ENCODE results near the gene PHACTR3. TPM values are rescaled to one million over a fixed set of nuclear protein-coding genes. Genes with fewer than 3 reads are reported as not detected.
A peak's percentile ranks its signal among the peaks of the same experiment; 100 is the strongest.

Gene PHACTR3
- total and polyA plus RNA-seq, 2 donors (not counting 1 experiment from before 2014, with no cell fraction given), result not detected

- H3K79me2 ChIP-seq (ENCODE audit: control insufficient read depth, insufficient read depth, low read length), result no peaks in the 10 kb centered on the region
- no peaks in the 10 kb centered on the region for H3K36me3 ChIP-seq (ENCODE audit: control insufficient read depth, insufficient read depth, low read length)
- TF ChIP-seq EZH2 (IDR thresholded peaks at IDR 0.05; ENCODE audit: low read length, missing control alignments), result no peak
- TF ChIP-seq, protein P1, sequence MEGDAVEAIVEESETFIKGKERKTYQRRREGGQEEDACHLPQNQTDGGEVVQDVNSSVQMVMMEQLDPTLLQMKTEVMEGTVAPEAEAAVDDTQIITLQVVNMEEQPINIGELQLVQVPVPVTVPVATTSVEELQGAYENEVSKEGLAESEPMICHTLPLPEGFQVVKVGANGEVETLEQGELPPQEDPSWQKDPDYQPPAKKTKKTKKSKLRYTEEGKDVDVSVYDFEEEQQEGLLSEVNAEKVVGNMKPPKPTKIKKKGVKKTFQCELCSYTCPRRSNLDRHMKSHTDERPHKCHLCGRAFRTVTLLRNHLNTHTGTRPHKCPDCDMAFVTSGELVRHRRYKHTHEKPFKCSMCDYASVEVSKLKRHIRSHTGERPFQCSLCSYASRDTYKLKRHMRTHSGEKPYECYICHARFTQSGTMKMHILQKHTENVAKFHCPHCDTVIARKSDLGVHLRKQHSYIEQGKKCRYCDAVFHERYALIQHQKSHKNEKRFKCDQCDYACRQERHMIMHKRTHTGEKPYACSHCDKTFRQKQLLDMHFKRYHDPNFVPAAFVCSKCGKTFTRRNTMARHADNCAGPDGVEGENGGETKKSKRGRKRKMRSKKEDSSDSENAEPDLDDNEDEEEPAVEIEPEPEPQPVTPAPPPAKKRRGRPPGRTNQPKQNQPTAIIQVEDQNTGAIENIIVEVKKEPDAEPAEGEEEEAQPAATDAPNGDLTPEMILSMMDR (conservative IDR thresholded peaks at IDR 0.05 in 1 of 2, IDR thresholded peaks at IDR 0.05 in 1 of 2; ENCODE audit: low read depth in 1 of 2, low read length in 2 of 2), result no peak
- H3K27me3 ChIP-seq (ENCODE audit: control insufficient read depth, insufficient read depth, low read length), result no peaks in the 10 kb centered on the region
- no peak overlapping the region for H3K4me3 ChIP-seq (replicated peaks in 1 of 4; ENCODE audit: control extremely low read depth in 1 of 4, insufficient read depth in 1 of 4, low read depth in 3 of 4, low read length in 4 of 4)
- H2AFZ ChIP-seq (ENCODE audit: low read length), result no peak overlapping the region
- H3K9me3 ChIP-seq (ENCODE audit: control insufficient read depth, insufficient read depth, low read depth, low read length), result no peaks in the 10 kb centered on the region
- H4K20me1 ChIP-seq (ENCODE audit: control insufficient read depth, extremely low read depth, insufficient read depth, low read length), result no peaks in the 10 kb centered on the region
- no peak overlapping the region for H3K4me2 ChIP-seq (ENCODE audit: extremely low read depth, insufficient read depth, low read length)
- H3K9ac ChIP-seq (ENCODE audit: insufficient read depth, low read length), result no peak overlapping the region
- H3K27ac ChIP-seq (ENCODE audit: insufficient read depth, low read length), result no peak overlapping the region
- H3K4me1 ChIP-seq (ENCODE audit: control insufficient read depth, extremely low read depth, insufficient read depth, low read length), result no peaks in the 10 kb centered on the region
- DNase-seq (ENCODE audit: low read depth in 2 of 2), result no peak
These were observed 16.0 kb upstream of the PHACTR3 start for GRCh38 chr20:59588236-59588855.

- no peak overlapping the region for H2AFZ ChIP-seq (ENCODE audit: low read length)
- TF ChIP-seq, protein P1 (conservative IDR thresholded peaks at IDR 0.05 in 1 of 2, IDR thresholded peaks at IDR 0.05 in 1 of 2; ENCODE audit: low read depth in 1 of 2, low read length in 2 of 2), result no peak
- no peak for TF ChIP-seq EZH2 (IDR thresholded peaks at IDR 0.05; ENCODE audit: low read length, missing control alignments)
- H3K79me2 ChIP-seq (ENCODE audit: control insufficient read depth, insufficient read depth, low read length), result no peaks in the 10 kb centered on the region
- H3K4me3 ChIP-seq (replicated peaks in 1 of 4; ENCODE audit: control extremely low read depth in 1 of 4, insufficient read depth in 1 of 4, low read depth in 3 of 4, low read length in 4 of 4), result no peak overlapping the region
- DNase-seq (ENCODE audit: low read depth in 2 of 2), result no peak
- H3K9me3 ChIP-seq (ENCODE audit: control insufficient read depth, insufficient read depth, low read depth, low read length), result no peaks in the 10 kb centered on the region
- no peak overlapping the region for H3K27ac ChIP-seq (ENCODE audit: insufficient read depth, low read length)
- H3K27me3 ChIP-seq (ENCODE audit: control insufficient read depth, insufficient read depth, low read length), result no peaks in the 10 kb centered on the region
- H3K4me1 ChIP-seq (ENCODE audit: control insufficient read depth, extremely low read depth, insufficient read depth, low read length), result no peaks in the 10 kb centered on the region
- H3K4me2 ChIP-seq (ENCODE audit: extremely low read depth, insufficient read depth, low read length), result peak overlapping the region; percentile 19
- no peaks in the 10 kb centered on the region for H3K36me3 ChIP-seq (ENCODE audit: control insufficient read depth, insufficient read depth, low read length)
- H4K20me1 ChIP-seq (ENCODE audit: control insufficient read depth, extremely low read depth, insufficient read depth, low read length), result no peaks in the 10 kb centered on the region
- no peak overlapping the region for H3K9ac ChIP-seq (ENCODE audit: insufficient read depth, low read length)
These were observed 15.2 kb upstream of the PHACTR3 start for GRCh38 chr20:59589086-59589684.

- no peak overlapping the region for H3K9ac ChIP-seq (ENCODE audit: insufficient read depth, low read length)
- no peak overlapping the region for H2AFZ ChIP-seq (ENCODE audit: low read length)
- DNase-seq (ENCODE audit: low read depth in 2 of 2), result no peak
- H3K27ac ChIP-seq (ENCODE audit: insufficient read depth, low read length), result no peak overlapping the region
- H3K4me1 ChIP-seq (ENCODE audit: control insufficient read depth, extremely low read depth, insufficient read depth, low read length), result no peaks in the 10 kb centered on the region
- no peaks in the 10 kb centered on the region for H3K9me3 ChIP-seq (ENCODE audit: control insufficient read depth, insufficient read depth, low read depth, low read length)
- no peak overlapping the region for H3K4me2 ChIP-seq (ENCODE audit: extremely low read depth, insufficient read depth, low read length)
- no peak overlapping the region for H3K4me3 ChIP-seq (replicated peaks in 1 of 4; ENCODE audit: control extremely low read depth in 1 of 4, insufficient read depth in 1 of 4, low read depth in 3 of 4, low read length in 4 of 4)
- no peaks in the 10 kb centered on the region for H4K20me1 ChIP-seq (ENCODE audit: control insufficient read depth, extremely low read depth, insufficient read depth, low read length)
- TF ChIP-seq, protein P1 (conservative IDR thresholded peaks at IDR 0.05 in 1 of 2, IDR thresholded peaks at IDR 0.05 in 1 of 2; ENCODE audit: low read depth in 1 of 2, low read length in 2 of 2), result no peak
- TF ChIP-seq EZH2 (IDR thresholded peaks at IDR 0.05; ENCODE audit: low read length, missing control alignments), result no peak
- H3K79me2 ChIP-seq (ENCODE audit: control insufficient read depth, insufficient read depth, low read length), result no peaks in the 10 kb centered on the region
- no peaks in the 10 kb centered on the region for H3K27me3 ChIP-seq (ENCODE audit: control insufficient read depth, insufficient read depth, low read length)
- H3K36me3 ChIP-seq (ENCODE audit: control insufficient read depth, insufficient read depth, low read length), result no peaks in the 10 kb centered on the region
These were observed 13.3 kb upstream of the PHACTR3 start for GRCh38 chr20:59591061-59591460.
